Skeletal muscle cell (primary cell): Measurements from ENCODE around the gene FSCN2.

ENCODE experiments used
- DNase-seq: peaks from one replicate; pipeline ENCODE4 v3.0.0-alpha.2; 2010; ENCODE audit warnings: low read depth
- H3K4me3 ChIP-seq: 2 replicates; pipeline ENCODE4 v1.5.1; 2011; ENCODE audit warnings: low read depth, mild to moderate bottlenecking, control low read depth, low read length, moderate library complexity

Gene FSCN2

GRCh38 chr17:81510785-81511553 is 17.2 kb upstream of the FSCN2 start:
- peak overlapping the region; percentile 86 for H3K4me3 ChIP-seq

GRCh38 chr17:81511554-81511803 is 16.7 kb upstream of the FSCN2 start:
- DNase-seq, result no peak
- peak overlapping the region; percentile 86 for H3K4me3 ChIP-seq

More at GRCh38 chr17:81510785-81511553, 17.2 kb upstream of the FSCN2 start:
- DNase-seq, result no peak

DNA sequence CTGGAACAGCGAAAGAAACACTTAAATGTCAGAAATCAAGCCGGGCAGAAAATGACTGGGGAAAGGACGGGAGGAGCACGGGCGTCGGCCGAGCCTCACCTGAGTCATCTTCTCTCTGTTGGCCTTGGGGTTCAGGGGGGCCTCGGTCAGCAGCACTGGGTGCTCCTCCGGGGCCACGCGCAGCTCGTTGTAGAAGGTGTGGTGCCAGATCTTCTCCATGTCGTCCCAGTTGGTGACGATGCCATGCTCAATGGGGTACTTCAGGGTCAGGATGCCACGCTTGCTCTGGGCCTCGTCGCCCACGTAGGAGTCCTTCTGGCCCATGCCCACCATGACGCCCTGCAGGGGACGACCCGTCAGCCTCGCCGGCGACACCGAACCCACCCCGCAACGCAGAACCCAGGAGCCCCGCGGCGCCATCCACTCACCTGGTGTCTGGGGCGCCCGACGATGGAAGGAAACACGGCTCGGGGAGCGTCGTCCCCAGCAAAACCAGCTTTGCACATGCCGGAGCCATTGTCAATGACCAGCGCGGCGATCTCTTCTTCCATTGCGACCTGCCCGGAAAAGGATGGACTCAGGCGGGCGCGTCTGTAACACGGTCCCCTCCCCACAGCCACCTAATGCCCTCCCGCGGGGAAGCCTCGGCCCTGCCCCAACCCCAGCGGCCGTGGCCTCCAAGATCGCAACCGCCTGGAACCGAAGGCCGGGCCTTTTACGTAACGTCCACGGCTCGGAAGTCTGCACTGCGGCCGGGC is 16.2 kb upstream of the FSCN2 start:
- DNase-seq, result no peak
- H3K4me3 ChIP-seq, result peak overlapping the region; percentile 86

GRCh38 chr17:81512562-81513371 is 15.4 kb upstream of the FSCN2 start, which contains the start of gene ACTG1:
Gene ACTG1 (minus strand): TSS chr17:81512799. CDS start chr17:81512354, 445 bp downstream.
- peak within 1 kb of the TSS; percentile 86 for H3K4me3 ChIP-seq

GRCh38 chr17:81513372-81513752 is 14.8 kb upstream of the FSCN2 start:
- DNase-seq, result no peak

More at GRCh38 chr17:81512562-81513371, 15.4 kb upstream of the FSCN2 start, which contains the start of gene ACTG1:
- peak; percentile 75 for DNase-seq

GRCh38 chr17:81513753-81514488 is 14.3 kb upstream of the FSCN2 start:
- H3K4me3 ChIP-seq, result peak overlapping the region; percentile 72

More at GRCh38 chr17:81513372-81513752, 14.8 kb upstream of the FSCN2 start:
- peak overlapping the region; percentile 72 for H3K4me3 ChIP-seq

GRCh38 chr17:81514489-81514738 is 13.8 kb upstream of the FSCN2 start:
- DNase-seq, result no peak
- peak overlapping the region; percentile 72 for H3K4me3 ChIP-seq

More at GRCh38 chr17:81513753-81514488, 14.3 kb upstream of the FSCN2 start:
- DNase-seq, result peak; percentile 38

GRCh38 chr17:81514739-81515529 is 13.2 kb upstream of the FSCN2 start:
- H3K4me3 ChIP-seq, result peak overlapping the region; percentile 72
- peak; percentile 56 for DNase-seq

DNA sequence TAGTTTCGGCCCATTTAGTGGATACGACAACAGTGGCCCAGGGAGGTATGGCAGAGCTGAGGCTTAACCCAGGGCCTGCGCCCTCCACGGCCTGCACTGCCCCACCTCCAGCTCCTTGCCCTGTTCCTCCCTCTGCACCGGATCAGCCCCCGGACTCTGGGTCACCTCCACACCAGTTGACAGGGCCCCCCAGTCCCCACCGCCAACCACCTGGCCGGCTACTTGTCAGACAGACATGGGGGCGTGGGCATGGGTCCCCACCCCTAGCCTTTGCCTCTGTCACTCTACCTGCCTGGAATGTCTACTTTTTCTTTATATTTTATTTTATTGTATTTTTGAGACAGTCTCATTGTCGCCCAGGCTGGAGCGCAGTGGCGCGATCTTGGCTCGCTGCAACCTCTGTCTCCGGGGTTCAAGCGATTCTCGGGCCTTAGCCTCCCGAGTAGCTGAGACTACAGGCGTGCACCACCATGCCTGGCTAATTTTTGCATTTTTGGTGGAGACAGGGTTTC is 12.6 kb upstream of the FSCN2 start:
- DNase-seq, result no peak

GRCh38 chr17:81516439-81516838 is 11.7 kb upstream of the FSCN2 start:
- H3K4me3 ChIP-seq, result peak overlapping the region; percentile 72
- DNase-seq, result no peak

More for the DNA sequence above, 12.6 kb upstream of the FSCN2 start:
- H3K4me3 ChIP-seq, result peak overlapping the region; percentile 72

DNA sequence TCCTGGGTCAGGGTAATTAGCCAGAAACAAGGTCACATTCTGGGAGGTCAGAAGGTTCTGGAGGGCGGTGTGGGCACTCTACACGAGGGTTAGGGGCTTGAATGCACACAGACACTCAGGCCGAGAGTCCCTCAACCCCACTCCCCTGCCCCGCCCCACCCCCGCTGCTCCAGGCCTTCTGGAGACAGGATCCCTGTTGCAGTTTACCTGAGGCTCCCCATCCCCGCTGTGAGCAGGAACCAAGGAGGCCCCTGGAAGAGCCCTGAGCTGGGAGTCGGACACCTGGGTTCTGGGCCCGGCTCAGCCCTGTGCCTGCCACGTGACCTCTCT is 11.2 kb upstream of the FSCN2 start:
- no peak overlapping the region for H3K4me3 ChIP-seq
- DNase-seq, result no peak

- H3K4me3 ChIP-seq, result no peak overlapping the region
- DNase-seq, result no peak
These were observed 10.7 kb upstream of the FSCN2 start for GRCh38 chr17:81517339-81518112.

DNA sequence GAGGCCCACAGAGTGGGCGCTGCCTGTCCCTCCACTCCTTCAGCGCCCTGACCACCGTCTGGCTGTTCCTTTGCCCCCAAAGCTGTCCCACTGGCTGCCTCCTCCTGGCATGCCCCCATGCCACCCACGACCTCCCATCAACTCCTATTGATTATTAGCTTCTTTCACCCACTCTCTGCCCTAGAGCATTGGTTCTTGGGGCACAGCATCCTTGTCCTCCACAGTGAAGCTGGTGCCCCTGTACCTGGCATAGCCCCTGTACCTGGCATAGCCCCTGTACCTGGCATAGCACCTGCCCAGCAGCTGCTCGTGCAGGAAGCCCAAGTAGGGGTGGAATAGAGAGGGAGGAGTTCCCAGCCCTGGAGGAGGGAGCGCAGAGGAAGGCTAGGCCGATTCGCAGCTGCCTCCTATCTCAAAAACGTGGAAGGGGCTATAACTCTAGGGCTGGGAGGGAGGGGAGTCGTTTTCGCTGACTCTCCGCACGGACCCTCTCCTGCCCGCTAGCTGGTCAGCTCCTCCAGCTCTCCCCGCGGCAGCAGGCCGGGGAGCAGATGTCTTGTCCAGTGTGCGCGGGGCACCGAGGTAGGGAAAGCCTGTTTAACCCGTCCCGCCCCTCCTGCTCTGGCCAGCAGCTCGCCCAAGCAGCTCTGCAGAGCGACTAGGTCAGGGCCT is 9.9 kb upstream of the FSCN2 start:
- H3K4me3 ChIP-seq, result peak overlapping the region; percentile 40
- DNase-seq, result no peak

- no peak for DNase-seq
- H3K4me3 ChIP-seq, result peak overlapping the region; percentile 40
These were observed 9.3 kb upstream of the FSCN2 start for GRCh38 chr17:81518785-81519283.

- no peak for DNase-seq
- peak overlapping the region; percentile 40 for H3K4me3 ChIP-seq
These were observed 8.7 kb upstream of the FSCN2 start for GRCh38 chr17:81519284-81520020.

GRCh38 chr17:81520021-81520901 is 7.9 kb upstream of the FSCN2 start:
- DNase-seq, result no peak
- no peak overlapping the region for H3K4me3 ChIP-seq
